Sigmoid colon (tissue), 7 donors: ENCODE data around the gene PKP1. TPM values are rescaled to one million over a fixed set of nuclear protein-coding genes. Genes with fewer than 3 reads are reported as not detected.

Experiments
- DNase-seq: peaks from one replicate; pipeline ENCODE4 v3.0.0-alpha.2; 2019
- H3K27ac ChIP-seq, 4 donors: fragments of 200-600 bp; sonication (generic); one replicate each; pipeline ENCODE4 v1.5.1; 2016 to 2019; ENCODE audit warnings: mild to moderate bottlenecking in 1 of 4
- H3K27me3 ChIP-seq, 3 donors: fragments of 200-600 bp; sonication (generic); one replicate each; pipeline ENCODE4 v1.5.1; 2019; ENCODE audit warnings: mild to moderate bottlenecking in 1 of 3
- H3K36me3 ChIP-seq, 4 donors: fragments of 200-600 bp; sonication (generic); one replicate each; pipeline ENCODE4 v1.5.1; 2016 to 2019
- H3K4me1 ChIP-seq, 4 donors: fragments of 200-600 bp; sonication (generic); one replicate each; pipeline ENCODE4 v1.5.1; 2017 to 2019
- H3K4me3 ChIP-seq, 4 donors: fragments of 200-600 bp; sonication (generic); one replicate each; pipeline ENCODE4 v1.5.1; 2017 to 2019; ENCODE audit warnings: mild to moderate bottlenecking in 2 of 4, moderate library complexity in 1 of 4
- H3K9me3 ChIP-seq, 4 donors: fragments of 200-600 bp in 3 of 4; sonication (generic) in 3 of 4; one replicate each; pipeline versions ENCODE4 v1.5.1 to v1.6.1; 2013 to 2019
- EP300 ChIP-seq, 4 donors: sonication (generic); formaldehyde crosslinking; IDR thresholded peaks; one replicate each; pipeline ENCODE4 v1.6.1; 2017; ENCODE audit warnings: antibody characterized with exemption in 4 of 4
- POLR2A ChIP-seq, 2 donors: fragments of 450-650 bp; IDR thresholded peaks; one replicate each; pipeline ENCODE4 v1.6.1; 2016; ENCODE audit warnings: antibody characterized with exemption in 2 of 2, mild to moderate bottlenecking in 2 of 2, moderate library complexity in 2 of 2
- POLR2AphosphoS5 ChIP-seq, 4 donors: sonication (generic); formaldehyde crosslinking; IDR thresholded peaks; one replicate each; pipeline ENCODE4 v1.6.1; 2017; ENCODE audit warnings: antibody characterized with exemption in 4 of 4
- WGBS, 2 donors: extraction: QIAGEN DNeasy Blood & Tissue Kit; methylation state at CpG; one replicate each; pipeline ENCODE4 v1.1.7; 2013; 5-methylcytosine and 5-hydroxymethylcytosine counted together
- intact Hi-C: fragments of 100-400 bp; cut with DNase I; formaldehyde crosslinking; loops from one replicate; pipeline ENCODE4 v1.15.1; 2023
- polyA plus RNA-seq, 3 donors: library from polyadenylated mRNA; stranded (reverse); fragments of 200-250 nt; gene quantifications; one replicate each; pipeline ENCODE4 v1.2.3, GENCODE V29; 2013
- total RNA-seq, 4 donors: library from RNA; depleted of rRNA; stranded (reverse); fragments of >200 nt; gene quantifications; one replicate each; pipeline ENCODE4 v1.1.0, GENCODE V29; 2016
- TF ChIP-seq, protein P1 (sequence below), 4 experiments: fragments of 450-650 bp in 3 of 4; fragments of 200-600 bp in 1 of 4; IDR thresholded peaks; one replicate each; pipeline ENCODE4 v1.5.1; 2016 to 2019; ENCODE audit warnings: antibody characterized with exemption in 4 of 4, mild to moderate bottlenecking in 3 of 4, moderate library complexity in 2 of 4
- donor health status: healthy with polysubstance abuse.
- donor health status: Bipolar disorder and iron deficiency.
- donor health status: healthy.

The PKP1 gene
- total and polyA plus RNA-seq, 7 donors = under 0.01 to 0.60 (median 0.16) TPM; not detected in 2

DNA sequence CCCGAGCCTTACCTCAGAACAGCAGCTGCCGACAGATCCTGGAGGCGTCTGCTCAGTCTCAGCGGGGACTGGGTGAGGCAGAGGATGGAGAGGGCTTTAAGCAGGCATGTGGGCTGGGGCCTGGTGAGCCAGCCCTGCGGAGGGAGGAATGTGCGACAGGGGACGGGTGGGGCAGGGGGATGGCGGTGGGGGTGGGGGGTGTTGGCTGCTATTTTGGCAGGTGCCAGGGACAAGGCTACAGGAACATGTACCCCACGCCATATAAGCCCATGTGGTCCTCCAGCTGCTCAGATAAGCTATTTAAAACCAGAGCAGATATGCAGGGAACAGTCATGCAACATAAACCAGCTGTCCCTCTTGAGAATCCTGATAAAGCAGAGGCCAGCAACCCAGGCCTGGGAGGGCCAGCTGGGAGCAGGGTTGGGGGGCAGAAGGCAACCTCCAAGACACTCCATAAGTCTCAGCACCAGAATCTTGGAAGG is 94.3 kb downstream of the PKP1 start, which contains the start of gene TNNT2:
Gene TNNT2, minus strand, starts transcription at position 70 of the 482 bp plus-strand sequence. CDS start 4,426 bp downstream, outside the sequence.
- H3K27me3 ChIP-seq = peaks cover 0 to 4% (median 0%) of the 10 kb centered on the region in 3 donors
- intact Hi-C loops = no loop called here
- DNase-seq = no peak
- no peak within 1 kb of the TSS for H3K27ac ChIP-seq
- no peaks in the 10 kb centered on the region for H3K36me3 ChIP-seq
- no peaks in the 10 kb centered on the region for H3K9me3 ChIP-seq
- no peak within 1 kb of the TSS for H3K4me3 ChIP-seq
- 18 to 58% methylated on average over 9 of the region's 9 CpGs for WGBS, 2 donors
- no peak for TF ChIP-seq EP300 (IDR thresholded peaks at IDR 0.05)
- no peak for TF ChIP-seq POLR2AphosphoS5 (IDR thresholded peaks at IDR 0.05)
- TF ChIP-seq, protein P1, sequence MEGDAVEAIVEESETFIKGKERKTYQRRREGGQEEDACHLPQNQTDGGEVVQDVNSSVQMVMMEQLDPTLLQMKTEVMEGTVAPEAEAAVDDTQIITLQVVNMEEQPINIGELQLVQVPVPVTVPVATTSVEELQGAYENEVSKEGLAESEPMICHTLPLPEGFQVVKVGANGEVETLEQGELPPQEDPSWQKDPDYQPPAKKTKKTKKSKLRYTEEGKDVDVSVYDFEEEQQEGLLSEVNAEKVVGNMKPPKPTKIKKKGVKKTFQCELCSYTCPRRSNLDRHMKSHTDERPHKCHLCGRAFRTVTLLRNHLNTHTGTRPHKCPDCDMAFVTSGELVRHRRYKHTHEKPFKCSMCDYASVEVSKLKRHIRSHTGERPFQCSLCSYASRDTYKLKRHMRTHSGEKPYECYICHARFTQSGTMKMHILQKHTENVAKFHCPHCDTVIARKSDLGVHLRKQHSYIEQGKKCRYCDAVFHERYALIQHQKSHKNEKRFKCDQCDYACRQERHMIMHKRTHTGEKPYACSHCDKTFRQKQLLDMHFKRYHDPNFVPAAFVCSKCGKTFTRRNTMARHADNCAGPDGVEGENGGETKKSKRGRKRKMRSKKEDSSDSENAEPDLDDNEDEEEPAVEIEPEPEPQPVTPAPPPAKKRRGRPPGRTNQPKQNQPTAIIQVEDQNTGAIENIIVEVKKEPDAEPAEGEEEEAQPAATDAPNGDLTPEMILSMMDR (IDR thresholded peaks at IDR 0.05) = no peak
- TF ChIP-seq POLR2A (IDR thresholded peaks at IDR 0.05) = no peak
- no peaks in the 10 kb centered on the region for H3K4me1 ChIP-seq

DNA sequence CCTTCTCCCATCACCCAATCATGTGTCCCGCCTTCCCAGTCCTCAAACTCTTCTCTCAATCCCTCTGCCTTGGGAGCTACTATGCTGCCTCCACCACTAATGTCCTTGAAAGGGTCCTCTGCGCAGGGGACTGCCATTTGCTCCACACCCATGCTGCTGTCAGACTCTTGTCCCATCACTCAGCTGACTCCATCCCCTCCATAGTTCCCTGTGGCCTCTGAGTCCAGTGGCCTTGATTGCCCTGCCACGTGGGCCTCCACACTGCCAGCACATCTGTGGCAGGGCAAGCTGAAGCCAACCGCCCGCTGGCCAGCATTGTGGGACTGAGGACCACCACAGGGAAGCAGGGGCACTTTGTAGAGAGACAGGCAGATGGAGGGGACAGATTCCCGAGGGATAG is 95.5 kb downstream of the PKP1 start:
- intact Hi-C loops = no loop called here

DNA sequence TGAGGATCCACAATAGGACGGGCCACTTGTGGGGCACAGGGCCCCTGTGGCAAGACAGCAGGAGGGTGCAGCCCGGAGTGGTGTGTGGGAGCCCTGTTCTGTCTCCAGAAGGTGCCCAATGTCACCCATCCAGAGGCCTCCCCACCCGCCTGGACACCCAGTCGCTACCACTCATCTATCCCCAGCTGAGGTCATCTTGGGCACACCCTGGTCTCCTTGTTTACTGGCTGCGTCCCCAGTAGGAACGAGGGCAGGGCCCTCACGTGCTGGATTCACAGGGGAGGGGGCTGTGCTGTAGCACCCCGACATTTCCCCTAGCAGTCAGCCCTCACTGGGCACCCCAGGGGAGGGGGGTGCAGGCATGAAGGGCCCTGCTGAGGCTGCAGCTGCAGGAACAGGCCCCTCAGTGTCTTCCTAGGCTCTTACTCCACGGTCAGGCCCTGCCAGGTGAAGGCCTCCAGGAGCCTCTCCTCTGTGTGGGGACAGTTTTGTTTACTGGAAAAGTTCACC is 96.5 kb downstream of the PKP1 start:
- WGBS, 2 donors = 29 to 77% methylated on average over 9 of the region's 9 CpGs
- Histone ChIP-seq H3K27me3 (peaks cover 0 to 4% (median 0%) of the 10 kb centered on the region in 3 donors), H3K36me3 (no peaks in the 10 kb centered on the region), H3K4me3 (no peak overlapping the region), H3K27ac (no peak overlapping the region), H3K4me1 (peaks cover 0 to 10% (median 1%) of the 10 kb centered on the region in 4 donors), H3K9me3 (no peaks in the 10 kb centered on the region)
- DNase-seq = no peak
- intact Hi-C loops = no loop called here
- TF ChIP-seq POLR2A (IDR thresholded peaks at IDR 0.05) (no peak), EP300 (IDR thresholded peaks at IDR 0.05) (no peak), POLR2AphosphoS5 (IDR thresholded peaks at IDR 0.05) (no peak)
- TF ChIP-seq, protein P1 (IDR thresholded peaks at IDR 0.05) = no peak

More for the DNA sequence above, 95.5 kb downstream of the PKP1 start:
- no peaks in the 10 kb centered on the region for H3K36me3 ChIP-seq
- 49 to 78% methylated on average over 6 of the region's 6 CpGs for WGBS, 2 donors
- H3K27me3 ChIP-seq = peaks cover 0 to 4% (median 0%) of the 10 kb centered on the region in 3 donors
- no peak overlapping the region for H3K4me3 ChIP-seq
- no peak for TF ChIP-seq EP300 (IDR thresholded peaks at IDR 0.05)
- TF ChIP-seq, protein P1 (IDR thresholded peaks at IDR 0.05) = no peak
- no peak for TF ChIP-seq POLR2A (IDR thresholded peaks at IDR 0.05)
- no peak for TF ChIP-seq POLR2AphosphoS5 (IDR thresholded peaks at IDR 0.05)
- no peak overlapping the region for H3K27ac ChIP-seq
- H3K9me3 ChIP-seq = no peaks in the 10 kb centered on the region
- H3K4me1 ChIP-seq = peaks cover 0 to 4% (median 0%) of the 10 kb centered on the region in 4 donors
- DNase-seq = no peak

DNA sequence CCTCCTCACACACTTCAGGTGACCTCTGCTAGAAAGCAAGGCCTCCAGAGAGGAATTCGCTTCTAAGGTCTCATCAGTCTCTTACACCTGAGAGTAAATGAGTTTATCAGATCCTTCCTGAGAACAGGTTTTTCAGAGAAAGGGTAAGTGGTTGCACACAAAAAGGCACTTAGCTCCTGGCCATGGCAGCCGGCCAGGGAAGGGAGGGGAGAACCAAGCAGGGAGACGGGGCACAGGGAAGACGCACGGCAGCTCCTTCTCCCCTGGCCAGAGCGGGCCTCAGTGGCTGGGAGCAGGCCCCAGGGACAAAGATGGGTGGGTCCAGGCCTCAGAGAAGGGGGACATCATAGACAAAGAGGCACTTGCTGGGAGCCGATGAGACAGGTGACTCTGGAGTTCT is 97.8 kb downstream of the PKP1 start:
- intact Hi-C loops = no loop called here
- DNase-seq = no peak
- Histone ChIP-seq H3K36me3 (no peaks in the 10 kb centered on the region), H3K9me3 (no peaks in the 10 kb centered on the region), H3K27ac (no peak overlapping the region), H3K4me1 (peaks cover 0 to 10% (median 1%) of the 10 kb centered on the region in 4 donors), H3K27me3 (peaks cover 0 to 4% (median 0%) of the 10 kb centered on the region in 3 donors), H3K4me3 (no peak overlapping the region)
- WGBS, 2 donors = 43 to 76% methylated on average over 7 of the region's 7 CpGs
- TF ChIP-seq, protein P1 (IDR thresholded peaks at IDR 0.05) = no peak
- TF ChIP-seq EP300 (IDR thresholded peaks at IDR 0.05) (no peak), POLR2A (IDR thresholded peaks at IDR 0.05) (no peak), POLR2AphosphoS5 (IDR thresholded peaks at IDR 0.05) (no peak)

Other genes with a start within 250 kb of the PKP1 start
- not detected for gene CACNA1S, start 171.1 kb upstream of the PKP1 start, total RNA-seq
- under 1 TPM in 1 of 3 donors, not detected in 2; 0.01 TPM for gene CACNA1S, start 171.1 kb upstream of the PKP1 start, polyA plus RNA-seq
- not detected for gene ASCL5, start 156.3 kb upstream of the PKP1 start, total RNA-seq
- gene ASCL5, start 156.3 kb upstream of the PKP1 start, polyA plus RNA-seq = under 1 TPM in 1 of 3 donors, not detected in 2; 0.06 TPM
- gene TMEM9, start 129.0 kb upstream of the PKP1 start, total RNA-seq = 10 to 100 TPM; 56.2 to 78.3 (median 65.5) TPM
- gene TMEM9, start 129.0 kb upstream of the PKP1 start, polyA plus RNA-seq = 10 to 100 TPM; 12.9 to 47.8 (median 14.4) TPM
- gene IGFN1, start 92.7 kb upstream of the PKP1 start, total RNA-seq = under 1 TPM in 2 of 4 donors, not detected in 2; 0.14 to 0.55 TPM
- under 1 TPM in 2 of 3 donors, not detected in 1; under 0.01 to 0.15 TPM for gene IGFN1, start 92.7 kb upstream of the PKP1 start, polyA plus RNA-seq
- gene TNNT2, start 94.2 kb downstream of the PKP1 start, total RNA-seq = under 1 TPM in 1 of 4 donors, not detected in 3; 0.81 TPM
- gene TNNT2, start 94.2 kb downstream of the PKP1 start, polyA plus RNA-seq = 10 to 100 TPM in 1 of 3 donors, 1 to 10 TPM in 2; 3.1 to 34.9 (median 4.8) TPM
- gene LAD1, start 115.8 kb downstream of the PKP1 start, total RNA-seq = not detected
- gene LAD1, start 115.8 kb downstream of the PKP1 start, polyA plus RNA-seq = 100 to 1,000 TPM in 2 of 3 donors, 10 to 100 TPM in 1; 63.7 to 151 (median 102) TPM
- gene TNNI1, start 138.2 kb downstream of the PKP1 start, total RNA-seq = not detected
- gene TNNI1, start 138.2 kb downstream of the PKP1 start, polyA plus RNA-seq = 1 to 10 TPM in 1 of 3 donors, under 1 TPM in 2; 0.04 to 7.8 (median 0.46) TPM
- 100 to 1,000 TPM in 2 of 4 donors, 10 to 100 TPM in 2; 93.4 to 135 (median 108) TPM for gene PHLDA3, start 185.7 kb downstream of the PKP1 start, total RNA-seq
- 10 to 100 TPM in 1 of 3 donors, 1 to 10 TPM in 2; 3.2 to 20.8 (median 9.6) TPM for gene PHLDA3, start 185.7 kb downstream of the PKP1 start, polyA plus RNA-seq
- 1,000 to 10,000 TPM; 4,737 to 8,467 (median 6,048) TPM for gene CSRP1, start 223.6 kb downstream of the PKP1 start, total RNA-seq
- gene CSRP1, start 223.6 kb downstream of the PKP1 start, polyA plus RNA-seq = 100 to 1,000 TPM; 189 to 296 (median 264) TPM